ENCODE results near the gene MRNIP. TPM values are rescaled to one million over a fixed set of nuclear protein-coding genes. Genes with fewer than 3 reads are reported as not detected.

MRNIP gene
- total RNA-seq, 1 experiment from 2014 or later: 36.2 TPM

GRCh38 chr5:179858586-179859427 is at the start of gene MRNIP (continued):
- TF ChIP-seq REST (IDR thresholded peaks at IDR 0.05; ENCODE audit: low read depth): no peak
- TF ChIP-seq MAX (IDR thresholded peaks at IDR 0.05): peak; percentile 95

- Histone ChIP-seq H2AFZ (ENCODE audit: low read depth, low read length, poor library complexity, severe bottlenecking) (no peak within 1 kb of the TSS), H3K4me2 (ENCODE audit: low read length) (peak within 1 kb of the TSS; percentile 99)
- RAD21 ChIA-PET (ENCODE audit: low non-redundant PET in 1 of 2, low total read pairs in 2 of 2, uncharacterized antibody in 2 of 2, unreplicated experiment in 2 of 2): no interaction called here
- TF ChIP-seq ELF1 (IDR thresholded peaks at IDR 0.05; ENCODE audit: borderline replicate concordance, low read depth): no peak
- TF ChIP-seq ATF3 (IDR thresholded peaks at IDR 0.05): no peak
- peak; percentile 51; the same call in 1 of the 2 replicates for TF ChIP-seq MAX (IDR thresholded peaks at IDR 0.05)
- no peak for TF ChIP-seq SP1 (IDR thresholded peaks at IDR 0.05; ENCODE audit: low read depth)
- TF ChIP-seq ZNF274 (IDR thresholded peaks at IDR 0.05; ENCODE audit: low read depth, low read length): no peak
- peak in 1 of 3 experiments; percentile 7; a peak in 1 of 6 replicates for TF ChIP-seq CTCF (IDR thresholded peaks at IDR 0.05 in 2 of 3, conservative IDR thresholded peaks at IDR 0.05 in 1 of 3; ENCODE audit: borderline replicate concordance in 1 of 3, insufficient read depth in 1 of 3, low read depth in 2 of 3, low read length in 2 of 3)
- TF ChIP-seq FOSL1 (IDR thresholded peaks at IDR 0.05; ENCODE audit: low read depth): no peak
- no peak for TF ChIP-seq CEBPB (IDR thresholded peaks at IDR 0.05; ENCODE audit: low read depth)
- TF ChIP-seq JUND (IDR thresholded peaks at IDR 0.05): no peak
- TF ChIP-seq YY1 (IDR thresholded peaks at IDR 0.05; ENCODE audit: extremely low read depth, insufficient replicate concordance, low read depth, low read length): no peak
Measured at GRCh38 chr5:179907556-179908324, 49.1 kb upstream of the MRNIP start, which contains the start of gene TBC1D9B. Gene TBC1D9B, minus strand, starts transcription at chr5:179907897. Its CDS starts 76 bp downstream, at chr5:179907821.

More at GRCh38 chr5:179907556-179908324, 49.1 kb upstream of the MRNIP start, which contains the start of gene TBC1D9B:
- Histone ChIP-seq H3K79me2 (ENCODE audit: insufficient read depth, low read length) (peaks cover 32% of the 10 kb centered on the region), H3K4me3 (replicated peaks in 1 of 2; ENCODE audit: low read depth in 1 of 2, low read length in 2 of 2) (peak within 1 kb of the TSS; percentile 70 to 90), H4K20me1 (ENCODE audit: insufficient read depth) (no peaks in the 10 kb centered on the region), H3K9me3 (ENCODE audit: control insufficient read depth in 1 of 2, insufficient read depth in 1 of 2, low read depth in 1 of 2, low read length in 2 of 2) (no peaks in the 10 kb centered on the region), H3K27me3 (ENCODE audit: insufficient read depth, low read length) (no peaks in the 10 kb centered on the region), H3K27ac (ENCODE audit: low read depth, low read length) (peak within 1 kb of the TSS; percentile 77), H3K4me1 (ENCODE audit: control insufficient read depth in 1 of 2, insufficient read depth in 2 of 2, low read length in 2 of 2) (peaks cover 6 to 18% of the 10 kb centered on the region in 2 experiments; a peak in 3 of 4 replicates), H3K9ac (ENCODE audit: low read length) (peak within 1 kb of the TSS; percentile 80), H3K9me2 (ENCODE audit: insufficient read depth) (no peaks in the 10 kb centered on the region), H3K36me3 (ENCODE audit: control insufficient read depth in 1 of 2, insufficient read depth in 2 of 2, low read length in 2 of 2) (peaks cover 6 to 19% of the 10 kb centered on the region in 2 experiments)
- intact Hi-C loops (cut with micrococcal nuclease): loop anchor here (2.0 to 10.0 kb wide), 3 partner anchors 105 to 177 kb away; no protein-coding TSS in a partner anchor
- ATAC-seq (peak; percentile 91), DNase-seq (ENCODE audit: low read depth, low spot score) (no peak)
- CTCF ChIA-PET: interaction anchor here (1.5 to 1.9 kb wide), 2 partner anchors 106 kb away, joined by 4 to 5 read pairs; no protein-coding TSS in a partner anchor
- POLR2A ChIA-PET: no interaction called here
- BruUV-seq (replicated peaks): no TSS peak
